NCI-H2196 (cell line): ENCODE measurements around the gene AFAP1L1.
"Not testable (repeated sequence)": the region's sequence is repeated elsewhere in the genome, so short reads cannot be mapped to it uniquely, and the experiment has no call there.

Experiments
- DNase-seq: peaks from one replicate; lab custom pipeline; 2025; ENCODE audit not compliant: unreplicated experiment; lab: John Stamatoyannopoulos, UW

AFAP1L1 gene

GRCh38 chr5:149387982-149388381, 116.3 kb downstream of the AFAP1L1 start:
- DNase-seq, result no peak

- no peak for DNase-seq
These were observed 117.0 kb downstream of the AFAP1L1 start for GRCh38 chr5:149388498-149389190.

GRCh38 chr5:149389552-149390495, 118.2 kb downstream of the AFAP1L1 start:
- DNase-seq, result no peak

GRCh38 chr5:149391076-149391475, 119.4 kb downstream of the AFAP1L1 start:
- not testable (repeated sequence) for DNase-seq
